Osteoblast (primary cell): ENCODE measurements around the gene GLIPR1L1. TPM values are rescaled to one million over a fixed set of nuclear protein-coding genes. Genes with fewer than 3 reads are reported as not detected.

Experiments used
- DNase-seq: peaks from one replicate; pipeline ENCODE4 v3.0.0; 2011; ENCODE audit warnings: low spot score, mixed read lengths; ENCODE audit not compliant: insufficient read length; ENCODE audit errors: missing footprints
- H2AFZ ChIP-seq: 2 replicates; pipeline ENCODE4 v1.6.0; 2011; ENCODE audit warnings: mild to moderate bottlenecking, low read length
- H3K27ac ChIP-seq: 2 replicates; pipeline ENCODE4 v1.5.1; 2011; ENCODE audit warnings: mild to moderate bottlenecking, low read depth, low read length, moderate library complexity
- H3K27me3 ChIP-seq: 2 replicates; pipeline ENCODE4 v1.6.0; 2012; ENCODE audit warnings: mild to moderate bottlenecking, control low read depth, inconsistent platforms, low read length, moderate library complexity; ENCODE audit not compliant: insufficient read depth
- H3K36me3 ChIP-seq: 2 replicates; pipeline ENCODE4 v1.5.1; 2011; ENCODE audit warnings: mild to moderate bottlenecking, low read length, control low read depth, moderate library complexity; ENCODE audit not compliant: insufficient read depth
- H3K4me1 ChIP-seq: 2 replicates; pipeline ENCODE4 v1.5.1; 2011; ENCODE audit warnings: mild to moderate bottlenecking, low read length, control low read depth, moderate library complexity; ENCODE audit not compliant: insufficient read depth
- H3K4me2 ChIP-seq: 2 replicates; pipeline ENCODE4 v1.6.0; 2011; ENCODE audit warnings: mild to moderate bottlenecking, low read length; ENCODE audit not compliant: insufficient read depth
- H3K4me3 ChIP-seq: fragments of 200-600 bp; sonication (generic); 3 replicates; pipeline ENCODE4 v1.5.1; 2012; ENCODE audit warnings: mild to moderate bottlenecking, low read length, inconsistent platforms; ENCODE audit not compliant: insufficient read depth
- H3K79me2 ChIP-seq: 2 replicates; pipeline ENCODE4 v1.6.0; 2012; ENCODE audit warnings: mild to moderate bottlenecking, low read length, control low read depth, inconsistent platforms; ENCODE audit not compliant: insufficient read depth
- H3K9me3 ChIP-seq: 2 replicates; pipeline ENCODE4 v1.5.1; 2011; ENCODE audit warnings: low read depth, low read length, control low read depth
- H4K20me1 ChIP-seq: 2 replicates; pipeline ENCODE4 v1.6.0; 2012; ENCODE audit warnings: mild to moderate bottlenecking, low read length, control low read depth; ENCODE audit not compliant: insufficient read depth
- total RNA-seq: library from RNA; depleted of rRNA; stranded (reverse); fragments of >200 nt; gene quantifications from 2 replicates; pipeline ENCODE4 v1.2.3, GENCODE V29; 2012
- TF ChIP-seq, protein P1 (sequence below): IDR thresholded peaks from 2 replicates; pipeline ENCODE4 v1.5.1; 2011; ENCODE audit warnings: mild to moderate bottlenecking, low read depth, low read length, moderate library complexity; ENCODE audit errors: extremely low read depth

GLIPR1L1 gene
- total RNA-seq, 1 donor, result not detected

DNA sequence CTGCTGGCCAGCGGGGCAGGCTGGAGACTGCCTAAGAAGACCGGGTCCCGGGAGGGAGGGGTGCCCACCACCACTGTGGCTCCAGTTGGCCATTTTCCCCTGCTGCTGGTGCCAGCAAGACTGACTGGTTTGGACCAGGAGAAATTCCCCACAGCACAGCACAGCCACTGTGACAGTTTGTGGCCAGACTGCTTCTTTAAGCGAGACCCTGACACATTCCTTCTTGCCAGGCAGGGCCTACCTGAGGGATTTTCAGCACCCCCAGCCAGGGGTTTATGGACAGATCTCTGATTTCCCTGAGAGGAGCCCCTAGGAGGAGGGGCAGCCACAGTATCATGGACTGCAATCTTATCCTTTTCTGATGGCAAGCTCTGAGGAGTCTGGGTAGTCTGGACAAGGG lies 15.5 kb downstream of the GLIPR1L1 start:
- Histone ChIP-seq H2AFZ (no peak overlapping the region), H3K9me3 (peaks cover 2% of the 10 kb centered on the region), H3K4me3 (no peak overlapping the region), H3K36me3 (no peaks in the 10 kb centered on the region), H3K27me3 (no peaks in the 10 kb centered on the region), H3K27ac (no peak overlapping the region), H3K4me1 (no peaks in the 10 kb centered on the region), H4K20me1 (no peaks in the 10 kb centered on the region), H3K79me2 (no peaks in the 10 kb centered on the region), H3K4me2 (no peak overlapping the region)
- DNase-seq, result no peak
- TF ChIP-seq, protein P1, sequence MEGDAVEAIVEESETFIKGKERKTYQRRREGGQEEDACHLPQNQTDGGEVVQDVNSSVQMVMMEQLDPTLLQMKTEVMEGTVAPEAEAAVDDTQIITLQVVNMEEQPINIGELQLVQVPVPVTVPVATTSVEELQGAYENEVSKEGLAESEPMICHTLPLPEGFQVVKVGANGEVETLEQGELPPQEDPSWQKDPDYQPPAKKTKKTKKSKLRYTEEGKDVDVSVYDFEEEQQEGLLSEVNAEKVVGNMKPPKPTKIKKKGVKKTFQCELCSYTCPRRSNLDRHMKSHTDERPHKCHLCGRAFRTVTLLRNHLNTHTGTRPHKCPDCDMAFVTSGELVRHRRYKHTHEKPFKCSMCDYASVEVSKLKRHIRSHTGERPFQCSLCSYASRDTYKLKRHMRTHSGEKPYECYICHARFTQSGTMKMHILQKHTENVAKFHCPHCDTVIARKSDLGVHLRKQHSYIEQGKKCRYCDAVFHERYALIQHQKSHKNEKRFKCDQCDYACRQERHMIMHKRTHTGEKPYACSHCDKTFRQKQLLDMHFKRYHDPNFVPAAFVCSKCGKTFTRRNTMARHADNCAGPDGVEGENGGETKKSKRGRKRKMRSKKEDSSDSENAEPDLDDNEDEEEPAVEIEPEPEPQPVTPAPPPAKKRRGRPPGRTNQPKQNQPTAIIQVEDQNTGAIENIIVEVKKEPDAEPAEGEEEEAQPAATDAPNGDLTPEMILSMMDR, result no peak

DNA sequence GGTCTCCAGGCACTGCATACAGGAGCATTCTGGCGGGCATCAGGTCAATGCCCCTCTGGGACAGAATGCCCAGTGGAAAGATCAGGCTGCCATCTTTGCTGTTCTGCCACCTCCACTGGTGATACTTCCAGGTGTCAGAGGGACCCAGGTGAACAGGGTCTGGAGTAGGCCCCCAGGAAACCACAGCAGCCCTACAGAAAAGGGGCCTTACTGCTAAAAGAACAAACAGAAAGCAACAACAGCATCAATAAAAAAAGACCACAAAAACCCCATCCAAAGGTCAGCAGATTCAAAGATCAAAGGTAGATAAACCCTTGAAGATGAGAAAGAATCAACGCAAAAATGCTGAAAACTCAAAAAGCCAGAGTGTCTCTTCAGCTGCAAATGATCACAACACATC lies 15.9 kb downstream of the GLIPR1L1 start:
- Histone ChIP-seq H3K79me2 (no peaks in the 10 kb centered on the region), H3K27me3 (no peaks in the 10 kb centered on the region), H3K36me3 (no peaks in the 10 kb centered on the region), H3K4me3 (no peak overlapping the region), H3K27ac (no peak overlapping the region), H2AFZ (no peak overlapping the region), H4K20me1 (no peaks in the 10 kb centered on the region), H3K4me1 (no peaks in the 10 kb centered on the region), H3K9me3 (peaks cover 2% of the 10 kb centered on the region), H3K4me2 (no peak overlapping the region)
- TF ChIP-seq, protein P1, result no peak
- no peak for DNase-seq

DNA sequence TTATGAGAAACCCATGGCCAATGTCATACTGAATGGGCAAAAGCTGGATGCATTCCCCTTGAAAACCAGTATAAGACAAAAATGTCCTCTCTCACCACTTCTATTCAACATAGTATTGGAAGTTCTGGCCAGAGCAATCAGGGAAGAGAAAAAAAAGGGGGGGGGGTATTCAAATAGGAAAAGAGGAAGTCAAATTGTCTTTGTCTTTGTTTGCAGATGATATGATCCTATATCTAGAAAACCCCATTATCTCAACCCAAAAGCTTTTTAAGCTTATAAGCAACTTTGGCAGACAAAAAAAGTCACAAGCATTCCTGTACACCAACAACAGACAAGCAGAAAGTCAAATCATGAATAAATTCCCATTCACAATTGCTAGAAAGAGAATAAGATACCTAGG lies 19.5 kb downstream of the GLIPR1L1 start:
- Histone ChIP-seq H3K9me3 (peaks cover 2% of the 10 kb centered on the region), H2AFZ (no peak overlapping the region), H3K4me2 (no peak overlapping the region), H4K20me1 (no peaks in the 10 kb centered on the region), H3K27ac (no peak overlapping the region), H3K4me3 (no peak overlapping the region), H3K79me2 (no peaks in the 10 kb centered on the region), H3K4me1 (no peaks in the 10 kb centered on the region), H3K36me3 (no peaks in the 10 kb centered on the region), H3K27me3 (no peaks in the 10 kb centered on the region)
- TF ChIP-seq, protein P1, result no peak
- DNase-seq, result no peak

DNA sequence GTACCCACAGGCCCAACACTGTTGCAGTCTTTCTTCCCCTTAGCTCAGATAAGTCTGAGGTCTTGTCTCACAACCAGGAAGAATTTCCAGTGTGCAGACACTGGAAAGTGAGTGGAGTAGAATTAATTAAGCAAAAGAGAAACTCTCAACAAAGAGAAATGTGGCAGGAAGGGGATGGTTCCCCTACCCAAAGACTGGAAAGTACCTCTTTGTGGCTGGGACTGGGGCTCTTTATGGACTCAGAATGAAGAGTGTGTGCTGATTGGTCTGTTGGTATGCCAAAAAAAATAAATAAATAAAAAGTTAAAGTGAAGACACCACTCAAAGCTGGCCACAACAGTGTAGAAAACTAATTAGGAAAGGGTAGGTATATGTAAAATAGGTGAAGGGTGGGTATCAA lies 26.4 kb downstream of the GLIPR1L1 start:
- Histone ChIP-seq H4K20me1 (no peaks in the 10 kb centered on the region), H3K4me2 (no peak overlapping the region), H3K4me3 (no peak overlapping the region), H3K27me3 (no peaks in the 10 kb centered on the region), H3K79me2 (no peaks in the 10 kb centered on the region), H2AFZ (no peak overlapping the region), H3K9me3 (no peaks in the 10 kb centered on the region), H3K36me3 (no peaks in the 10 kb centered on the region), H3K27ac (no peak overlapping the region), H3K4me1 (no peaks in the 10 kb centered on the region)
- TF ChIP-seq, protein P1, result no peak
- DNase-seq, result no peak
